ENCODE data around the gene FASTKD1.
A peak's percentile ranks its signal among the peaks of the same experiment; 100 is the strongest.
"Not testable (repeated sequence)": the region's sequence is repeated elsewhere in the genome, so short reads cannot be mapped to it uniquely, and the experiment has no call there.

The FASTKD1 gene

GRCh38 chr2:169573160-169573973 lies at the start of gene FASTKD1:
Gene FASTKD1, minus strand, starts transcription at chr2:169573865. Its CDS starts 1,836 bp downstream, at chr2:169572029.
- peak; percentile 96 for DNase-seq

DNA sequence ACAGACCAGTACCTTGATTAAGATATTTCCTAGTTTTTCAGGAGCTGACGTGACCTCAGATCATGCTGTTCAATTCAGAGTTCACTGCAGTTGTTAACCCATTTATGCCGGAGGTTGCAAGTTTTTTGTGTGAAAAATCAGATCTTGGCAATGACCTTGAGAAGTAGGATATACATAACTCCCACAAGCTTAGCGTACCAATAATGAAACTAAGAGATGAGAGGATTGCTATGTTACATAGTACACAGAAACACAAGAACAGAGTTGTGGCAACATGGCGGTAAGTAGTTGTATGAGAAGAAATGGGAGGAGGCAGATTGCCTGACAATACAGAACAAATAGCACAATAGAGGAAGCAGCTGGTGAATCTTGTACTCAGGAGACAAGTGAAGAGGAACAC lies 49.6 kb upstream of the FASTKD1 start:
- DNase-seq: peak; percentile 51

DNA sequence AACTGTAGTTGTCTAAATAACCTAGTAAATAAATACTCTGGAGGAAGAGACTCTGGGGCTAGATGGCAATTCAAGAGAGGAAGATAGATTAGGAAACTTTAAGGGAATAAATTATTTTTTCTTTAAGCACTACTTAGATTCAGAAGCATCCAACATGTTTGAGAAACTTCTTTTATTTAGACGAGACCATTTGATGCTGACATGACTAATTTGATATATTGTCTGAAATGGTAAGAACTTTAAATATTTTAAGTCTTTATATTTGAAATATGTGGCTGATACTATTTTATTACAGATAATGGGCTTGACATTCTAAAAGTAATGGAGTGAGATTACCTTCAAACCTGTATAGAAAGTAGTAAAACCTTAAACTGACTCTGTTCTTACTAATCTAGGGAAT lies 46.8 kb upstream of the FASTKD1 start:
- DNase-seq: no peak

DNA sequence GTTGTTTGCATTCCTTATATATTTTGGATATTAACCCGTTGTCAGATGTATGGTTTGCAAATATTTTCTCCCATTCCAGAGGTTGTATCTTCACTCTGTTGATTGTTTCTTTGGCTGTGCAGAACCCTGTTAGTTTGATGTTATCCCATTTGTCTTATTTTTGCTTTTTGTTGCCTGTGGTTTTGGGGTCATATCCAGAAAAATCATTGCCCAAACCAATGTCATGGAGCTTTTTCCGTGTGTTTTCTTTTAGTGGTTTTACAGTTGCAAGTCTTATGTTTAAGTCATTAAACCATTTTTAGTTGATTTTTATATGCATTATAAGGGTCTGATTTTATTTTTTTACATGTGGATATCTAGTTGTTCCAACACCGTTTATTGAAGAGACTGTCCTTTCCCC lies 46.3 kb upstream of the FASTKD1 start:
- no peak for DNase-seq

DNA sequence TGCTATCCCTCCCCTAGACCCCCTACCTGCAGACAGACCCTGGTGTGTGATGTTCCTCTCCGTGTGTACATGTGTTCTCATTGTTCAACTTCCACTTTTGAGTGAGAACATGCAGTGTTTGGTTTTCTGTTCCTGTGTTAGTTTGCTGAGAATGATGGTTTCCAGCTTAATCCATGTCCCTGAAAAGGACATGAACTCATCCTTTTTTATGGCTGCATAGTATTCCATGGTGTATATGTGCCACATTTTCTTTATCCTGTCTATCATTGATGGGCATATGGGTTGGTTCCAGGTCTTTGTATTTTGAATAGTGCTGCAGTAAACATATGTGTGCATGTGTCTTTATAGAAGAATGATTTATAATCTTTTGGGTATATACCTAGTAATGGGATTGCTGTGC lies 42.3 kb upstream of the FASTKD1 start:
- not testable (repeated sequence) for DNase-seq

DNA sequence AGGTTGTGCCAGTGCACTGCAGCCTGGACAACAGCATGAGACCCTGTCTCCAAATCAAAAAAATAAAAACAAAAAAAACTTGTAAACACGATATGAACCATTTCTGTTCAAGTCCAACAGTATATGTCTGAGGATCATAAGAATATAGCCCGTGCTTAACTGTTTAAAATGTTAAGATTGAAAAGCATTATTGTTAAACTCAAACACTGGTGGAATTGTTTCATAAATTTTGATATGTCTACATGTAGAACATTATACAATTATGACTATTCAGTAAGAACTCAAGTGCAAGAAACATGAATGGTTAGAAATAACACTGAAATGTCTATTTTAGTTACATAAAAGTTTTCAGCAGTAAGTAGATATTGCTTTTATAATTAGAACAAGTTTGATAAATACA lies 40.2 kb upstream of the FASTKD1 start:
- DNase-seq: no peak

GRCh38 chr2:169609264-169609663 lies 35.6 kb upstream of the FASTKD1 start:
- no peak for DNase-seq

DNA sequence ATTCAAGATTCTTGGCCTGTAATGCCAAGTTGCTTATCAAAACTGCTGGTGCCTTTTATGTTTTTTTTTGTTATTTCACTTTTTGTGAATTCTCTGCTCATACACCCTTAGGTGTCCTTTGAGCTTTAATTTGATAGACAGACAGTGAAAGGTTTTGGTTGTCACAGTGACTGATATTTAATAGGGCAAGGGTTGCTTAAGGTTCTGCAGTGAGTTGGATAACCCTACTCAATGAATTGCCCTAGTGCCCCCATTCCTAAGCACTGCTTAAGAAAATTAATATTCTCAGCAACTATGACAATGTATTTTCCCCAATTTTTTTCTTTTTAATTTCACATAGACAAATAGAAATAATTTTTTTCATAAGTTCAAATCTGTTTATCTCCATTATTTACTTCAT lies 25.9 kb upstream of the FASTKD1 start:
- DNase-seq: no peak

- DNase-seq: no peak
These were observed 25.3 kb upstream of the FASTKD1 start for GRCh38 chr2:169598982-169599381.

DNA sequence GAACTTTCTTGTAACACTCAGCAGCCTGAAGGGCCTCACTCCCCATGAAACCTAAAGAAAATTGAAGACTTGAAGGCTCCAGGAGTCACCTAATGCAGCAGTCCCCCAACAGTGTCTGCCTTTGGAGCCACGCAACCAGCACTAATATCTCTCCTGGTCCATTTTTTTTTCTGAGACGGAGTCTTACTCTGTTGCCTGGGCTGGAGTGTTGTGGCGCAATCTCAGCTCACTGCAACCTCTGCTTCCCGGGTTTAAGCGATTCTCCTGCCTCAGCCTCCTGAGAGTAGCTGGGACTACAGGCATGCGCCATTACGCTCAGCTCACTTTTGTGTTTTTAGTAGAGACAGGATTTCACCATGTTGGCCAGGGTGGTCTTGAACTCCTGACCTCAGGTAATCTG lies 22.9 kb upstream of the FASTKD1 start:
- DNase-seq: not testable (repeated sequence)

GRCh38 chr2:169590804-169591203 lies 17.1 kb upstream of the FASTKD1 start:
- no peak for DNase-seq

- no peak for DNase-seq
These were observed 12.0 kb upstream of the FASTKD1 start for GRCh38 chr2:169585673-169586072.

DNA sequence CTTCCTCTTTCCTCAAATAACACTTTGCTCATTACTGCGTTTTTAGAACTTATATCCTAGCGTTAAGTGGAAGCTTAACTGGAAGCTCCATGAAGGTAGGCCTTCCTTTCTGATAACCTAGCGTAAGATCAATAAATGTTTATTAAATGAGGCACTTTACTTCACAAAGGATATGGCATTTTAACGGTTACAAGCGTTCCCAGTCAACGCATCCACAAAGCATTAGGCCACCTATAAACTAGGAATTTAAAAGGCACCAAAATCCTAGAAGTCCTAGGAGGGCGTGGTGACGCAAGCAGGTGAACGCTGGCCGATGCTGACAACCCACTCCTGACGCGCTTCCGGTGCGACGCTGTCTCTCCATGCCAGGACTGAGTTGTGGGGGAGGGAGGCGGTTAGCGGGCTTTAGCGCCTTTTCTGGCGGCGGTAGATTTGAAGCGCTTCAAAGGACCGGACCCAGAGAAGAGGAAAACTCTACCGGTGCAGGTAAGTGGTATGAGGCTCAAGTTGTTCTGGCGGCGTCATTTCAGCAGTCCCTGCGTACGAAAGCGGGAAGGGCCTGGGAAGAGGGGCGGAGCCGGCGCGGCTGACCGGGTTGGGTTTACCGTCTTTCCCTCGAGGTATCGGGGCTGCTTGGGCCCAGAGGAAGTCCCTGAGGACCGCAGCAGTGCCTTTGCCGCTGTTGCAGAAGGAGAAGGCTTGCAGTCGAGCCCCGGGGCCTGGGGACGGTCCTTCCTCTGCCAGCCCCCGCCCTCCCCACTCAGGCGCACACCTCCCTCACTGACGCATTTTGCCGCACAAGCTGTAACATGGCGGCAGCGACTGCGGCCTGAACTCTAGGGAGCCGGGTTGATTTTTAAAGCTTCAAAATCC lies 10.6 kb upstream of the FASTKD1 start, which contains the start of gene PPIG:
Gene PPIG (plus strand): TSS at position 347 of the 873 bp plus-strand sequence. CDS start 19,691 bp downstream, outside the sequence.
- DNase-seq: peak; percentile 93

DNA sequence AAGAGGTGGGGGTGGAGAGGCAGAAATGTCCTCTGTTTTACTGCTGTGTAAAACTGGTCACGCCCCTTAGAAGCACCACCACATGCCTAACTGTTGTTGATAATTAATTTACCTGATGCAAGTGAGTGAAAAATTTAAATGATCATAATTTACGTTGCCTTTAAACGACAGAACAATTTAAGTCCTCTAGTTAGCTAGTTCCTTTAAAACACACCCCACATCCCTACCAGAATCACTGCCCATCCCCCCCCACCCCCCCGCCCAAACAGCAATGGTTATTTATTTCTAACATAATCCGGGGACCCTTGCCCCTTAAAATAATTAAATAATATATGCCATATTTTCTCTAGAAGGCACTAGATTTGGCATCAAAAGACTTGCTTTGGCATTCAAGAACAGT lies 9.9 kb upstream of the FASTKD1 start:
- DNase-seq: no peak

DNA sequence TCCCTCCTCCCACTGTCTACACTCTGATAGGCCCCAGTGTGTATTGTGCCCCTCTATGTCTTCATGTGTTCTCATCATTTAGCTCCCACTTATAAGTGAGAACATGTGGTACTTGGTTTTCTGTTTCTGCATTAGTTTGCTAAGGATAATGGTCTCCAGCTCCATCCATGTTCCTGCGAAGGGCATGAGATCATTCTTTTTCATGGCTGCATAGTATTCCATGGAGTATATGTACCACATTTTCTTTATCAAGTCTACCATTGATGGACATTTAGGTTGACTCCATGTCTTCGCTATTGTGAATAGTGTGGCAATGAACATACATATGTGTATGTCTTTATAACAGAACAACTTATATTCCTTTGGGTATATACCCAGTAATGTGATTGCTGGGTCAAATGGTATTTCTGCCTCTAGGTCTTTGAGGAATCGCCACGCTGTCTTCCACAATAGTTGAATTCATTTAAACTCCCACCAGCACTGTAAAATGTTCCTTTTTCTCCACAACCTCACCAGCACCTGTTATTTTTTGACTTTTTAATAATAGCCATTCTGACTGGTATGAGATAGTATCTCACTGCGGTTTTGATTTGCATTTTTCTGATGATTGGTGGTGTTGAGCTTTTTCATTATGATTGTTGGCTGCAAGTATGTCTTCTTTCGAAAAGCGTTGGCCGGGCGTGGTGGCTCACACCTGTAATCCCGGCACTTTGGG lies 9.0 kb upstream of the FASTKD1 start:
- not testable (repeated sequence) for DNase-seq

GRCh38 chr2:169579044-169579443 lies 5.4 kb upstream of the FASTKD1 start:
- no peak for DNase-seq

GRCh38 chr2:169575264-169575663 lies 1.6 kb upstream of the FASTKD1 start:
- DNase-seq: not testable (repeated sequence)

DNA sequence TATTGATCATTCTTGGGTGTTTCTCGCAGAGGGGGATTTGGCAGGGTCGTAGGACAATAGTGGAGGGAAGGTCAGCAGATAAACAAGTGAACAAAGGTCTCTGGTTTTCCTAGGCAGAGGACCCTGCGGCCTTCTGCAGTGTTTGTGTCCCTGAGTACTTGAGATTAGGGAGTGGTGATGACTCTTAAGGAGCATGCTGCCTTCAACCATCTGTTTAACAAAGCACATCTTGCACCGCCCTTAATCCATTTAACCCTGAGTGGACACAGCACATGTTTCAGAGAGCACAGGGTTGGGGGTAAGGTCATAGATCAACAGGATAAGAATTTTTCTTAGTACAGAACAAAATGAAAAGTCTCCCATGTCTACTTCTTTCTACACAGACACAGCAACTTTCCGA lies 874 bp upstream of the FASTKD1 start:
- not testable (repeated sequence) for DNase-seq

DNA sequence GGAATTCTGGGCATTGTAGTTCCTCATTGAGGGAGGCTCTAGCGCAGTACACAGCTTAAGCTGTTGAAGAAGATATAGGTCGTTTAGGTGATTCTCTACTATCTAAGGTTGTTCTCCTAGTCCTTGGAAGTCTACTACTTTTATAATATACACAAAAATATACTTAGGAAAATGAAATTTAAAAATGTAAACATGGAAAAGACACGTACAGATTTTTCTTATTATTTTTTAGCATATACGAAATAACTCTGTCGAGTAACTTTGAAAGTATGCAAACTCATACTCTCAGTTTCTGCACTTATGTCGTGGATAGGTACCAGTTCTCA lies 272 bp upstream of the FASTKD1 start:
- DNase-seq: no peak

GRCh38 chr2:169572821-169573159 lies 875 bp downstream of the FASTKD1 start:
- DNase-seq: no peak

GRCh38 chr2:169572189-169572588 lies 1.5 kb downstream of the FASTKD1 start:
- no peak for DNase-seq

GRCh38 chr2:169571571-169571970 lies 2.1 kb downstream of the FASTKD1 start:
- DNase-seq: no peak

GRCh38 chr2:169570752-169571151 lies 2.9 kb downstream of the FASTKD1 start:
- DNase-seq: not testable (repeated sequence)
